GM18520 (cell line): ENCODE data around the gene RAB10.

Experiments used
- ATAC-seq: cut with Tn5 transposase; IDR thresholded peaks from one replicate; pipeline ENCODE4 v1.9.1; 2021; ENCODE audit not compliant: unreplicated experiment

RAB10 gene

GRCh38 chr2:26175466-26176278, 141.8 kb downstream of the RAB10 start:
- ATAC-seq, result no peak

GRCh38 chr2:26176279-26176615, 142.4 kb downstream of the RAB10 start:
- no peak for ATAC-seq

- ATAC-seq, result no peak
Measured at GRCh38 chr2:26177122-26177521, 143.2 kb downstream of the RAB10 start.

- ATAC-seq, result no peak
Measured at GRCh38 chr2:26178246-26178645, 144.4 kb downstream of the RAB10 start.

GRCh38 chr2:26178746-26179436, 145.0 kb downstream of the RAB10 start:
- no peak for ATAC-seq

GRCh38 chr2:26179446-26179913, 145.6 kb downstream of the RAB10 start:
- no peak for ATAC-seq

GRCh38 chr2:26182441-26182840, 148.6 kb downstream of the RAB10 start:
- ATAC-seq, result no peak

- no peak for ATAC-seq
Measured at GRCh38 chr2:26182887-26183630, 149.2 kb downstream of the RAB10 start.

- no peak for ATAC-seq
Measured at GRCh38 chr2:26184121-26184520, 150.2 kb downstream of the RAB10 start.

- ATAC-seq, result peak; percentile 75
Measured at GRCh38 chr2:26184555-26185303, 150.8 kb downstream of the RAB10 start.

GRCh38 chr2:26185304-26185928, 151.5 kb downstream of the RAB10 start:
- ATAC-seq, result no peak

GRCh38 chr2:26185954-26186770, 152.3 kb downstream of the RAB10 start:
- ATAC-seq, result no peak
